ENCODE data around the gene GNAQ. TPM values are rescaled to one million over a fixed set of nuclear protein-coding genes. Genes with fewer than 3 reads are reported as not detected.

GNAQ gene
- total and polyA plus RNA-seq, 2 donors (not counting 1 experiment from before 2014, with no cell fraction given) = 0.60 to 1.4 TPM

GRCh38 chr9:77751341-77752091, 280.1 kb downstream of the GNAQ start:
- Histone ChIP-seq H3K9me3 (ENCODE audit: control extremely low read depth in 1 of 3, control insufficient read depth in 2 of 3, insufficient read depth in 1 of 3, low read length in 2 of 3) (peaks cover 0 to 4% (median 0%) of the 10 kb centered on the region in 3 donors), H3K4me1 (ENCODE audit: control insufficient read depth in 2 of 2, insufficient read depth in 2 of 2, low read length in 2 of 2) (no peaks in the 10 kb centered on the region), H3K79me2 (ENCODE audit: control insufficient read depth, insufficient read depth, low read length) (no peaks in the 10 kb centered on the region), H3K27me3 (replicated peaks in 1 of 4; ENCODE audit: control extremely low read depth in 1 of 4, control insufficient read depth in 3 of 4, insufficient read depth in 4 of 4, low read length in 3 of 4) (no peaks in the 10 kb centered on the region), H2AFZ (ENCODE audit: insufficient read depth, low read depth, low read length, poor library complexity, severe bottlenecking) (no peak overlapping the region), H3K27ac (ENCODE audit: low read length in 2 of 2) (no peak overlapping the region), H3K4me2 (replicated peaks; ENCODE audit: low read depth, low read length, poor library complexity, severe bottlenecking) (no peak overlapping the region), H3K4me3 (ENCODE audit: control extremely low read depth in 1 of 5, extremely low read depth in 1 of 5, insufficient read depth in 1 of 5, low read depth in 2 of 5, low read length in 4 of 5) (no peak overlapping the region), H3K36me3 (replicated peaks in 1 of 2; ENCODE audit: control extremely low read depth in 1 of 2, control insufficient read depth in 1 of 2, extremely low read depth in 1 of 2, insufficient read depth in 2 of 2, low read length in 1 of 2) (no peaks in the 10 kb centered on the region), H3K9ac (ENCODE audit: low read length) (no peak overlapping the region), H4K20me1 (ENCODE audit: control insufficient read depth, insufficient read depth, low read length, poor library complexity, severe bottlenecking) (no peaks in the 10 kb centered on the region)
- Mint-ChIP-seq H3K27me3 (no peaks in the 10 kb centered on the region), H3K4me3 (no peak overlapping the region), H3K27ac (no peak overlapping the region), H3K4me1 (no peaks in the 10 kb centered on the region), H3K9me3 (ENCODE audit: insufficient read depth) (no peaks in the 10 kb centered on the region)
- ATAC-seq (ENCODE audit: low read depth) (no peak), DNase-seq (peak; percentile 36)
- ChIA-PET POLR2A (no interaction called here), CTCF (interaction anchor here (0.7 to 2.7 kb wide), 4 partner anchors 13 to 318 kb away, joined by 3 to 10 read pairs (median 4); no protein-coding TSS in a partner anchor)
- WGBS (ENCODE audit: insufficient coverage) = 50% methylated on average over 2 of the region's 8 CpGs
- intact Hi-C loops (cut with micrococcal nuclease) = loop anchor here (5.0 kb wide), 1 partner anchor 294 kb away; no protein-coding TSS in a partner anchor
- no peak for TF ChIP-seq EZH2 (IDR thresholded peaks at IDR 0.05; ENCODE audit: borderline replicate concordance, insufficient read depth, low read depth, low read length, poor library complexity, severe bottlenecking)
- TF ChIP-seq CTCF (IDR thresholded peaks at IDR 0.05) = peak; percentile 45

- H3K9ac ChIP-seq (ENCODE audit: low read length) = no peak overlapping the region
- H3K36me3 ChIP-seq (replicated peaks in 1 of 2; ENCODE audit: control extremely low read depth in 1 of 2, control insufficient read depth in 1 of 2, extremely low read depth in 1 of 2, insufficient read depth in 2 of 2, low read length in 1 of 2) = no peaks in the 10 kb centered on the region
- intact Hi-C loops (cut with micrococcal nuclease) = loop anchor here (5.0 kb wide), 1 partner anchor 294 kb away; no protein-coding TSS in a partner anchor
- no CpG with 5 or more reads among the region's 1 CpG for WGBS (ENCODE audit: insufficient coverage)
- ChIA-PET POLR2A (no interaction called here), CTCF (interaction anchor here (0.7 to 2.7 kb wide), 3 partner anchors 28 to 317 kb away, joined by 3 to 10 read pairs (median 3); no protein-coding TSS in a partner anchor)
- H2AFZ ChIP-seq (ENCODE audit: insufficient read depth, low read depth, low read length, poor library complexity, severe bottlenecking) = no peak overlapping the region
- H3K4me2 ChIP-seq (replicated peaks; ENCODE audit: low read depth, low read length, poor library complexity, severe bottlenecking) = no peak overlapping the region
- H3K9me3 Mint-ChIP-seq (ENCODE audit: insufficient read depth) = no peaks in the 10 kb centered on the region
- no peak for ATAC-seq (ENCODE audit: low read depth)
- H3K9me3 ChIP-seq (ENCODE audit: control extremely low read depth in 1 of 3, control insufficient read depth in 2 of 3, insufficient read depth in 1 of 3, low read length in 2 of 3) = peaks cover 0 to 3% (median 0%) of the 10 kb centered on the region in 3 donors
- no peak for DNase-seq
- no peak overlapping the region for H3K4me3 ChIP-seq (ENCODE audit: control extremely low read depth in 1 of 5, extremely low read depth in 1 of 5, insufficient read depth in 1 of 5, low read depth in 2 of 5, low read length in 4 of 5)
- no peaks in the 10 kb centered on the region for H3K79me2 ChIP-seq (ENCODE audit: control insufficient read depth, insufficient read depth, low read length)
- no peak overlapping the region for H3K27ac ChIP-seq (ENCODE audit: low read length in 2 of 2)
- no peaks in the 10 kb centered on the region for H3K4me1 ChIP-seq (ENCODE audit: control insufficient read depth in 2 of 2, insufficient read depth in 2 of 2, low read length in 2 of 2)
- no peak for TF ChIP-seq EZH2 (IDR thresholded peaks at IDR 0.05; ENCODE audit: borderline replicate concordance, insufficient read depth, low read depth, low read length, poor library complexity, severe bottlenecking)
- no peak for TF ChIP-seq CTCF (IDR thresholded peaks at IDR 0.05)
- H3K4me3 Mint-ChIP-seq = no peak overlapping the region
- H4K20me1 ChIP-seq (ENCODE audit: control insufficient read depth, insufficient read depth, low read length, poor library complexity, severe bottlenecking) = no peaks in the 10 kb centered on the region
- no peaks in the 10 kb centered on the region for H3K27me3 ChIP-seq (replicated peaks in 1 of 4; ENCODE audit: control extremely low read depth in 1 of 4, control insufficient read depth in 3 of 4, insufficient read depth in 4 of 4, low read length in 3 of 4)
- H3K27ac Mint-ChIP-seq = no peak overlapping the region
- H3K27me3 Mint-ChIP-seq = no peaks in the 10 kb centered on the region
- H3K4me1 Mint-ChIP-seq = no peaks in the 10 kb centered on the region
Measured at GRCh38 chr9:77750981-77751340, 280.6 kb downstream of the GNAQ start.

All from B cell (primary cell).